HAP-1 (cell line): Measurements from ENCODE around the gene C1orf210.

Source experiments
- DNase-seq, 2 experiments: peaks; one replicate each; pipeline ENCODE4 v3.0.0-alpha.2; 2016 to 2020; ENCODE audit warnings: low spot score in 2 of 2
- H3K27me3 ChIP-seq: fragments of 250-450 bp; sonication (Bioruptor Pico); 2 replicates; pipeline ENCODE4 v1.5.1; 2020; ENCODE audit warnings: low read depth, mild to moderate bottlenecking, moderate library complexity
- H3K36me3 ChIP-seq: fragments of 250-450 bp; sonication (Bioruptor Pico); replicated peaks from 2 replicates; pipeline ENCODE4 v1.5.1; 2020; ENCODE audit warnings: mild to moderate bottlenecking
- H3K4me1 ChIP-seq: fragments of 250-450 bp; sonication (Bioruptor Pico); 2 replicates; pipeline ENCODE4 v1.5.1; 2020; ENCODE audit warnings: mild to moderate bottlenecking
- H3K4me3 ChIP-seq: fragments of 250-450 bp; sonication (Bioruptor Pico); 2 replicates; pipeline ENCODE4 v1.5.1; 2020; ENCODE audit warnings: mild to moderate bottlenecking, moderate library complexity
- H3K9me3 ChIP-seq: fragments of 250-450 bp; sonication (Bioruptor Pico); 2 replicates; pipeline ENCODE4 v1.5.1; 2020; ENCODE audit warnings: mild to moderate bottlenecking, moderate library complexity
- in situ Hi-C: fragments of 300-500 bp; cut with MboI; formaldehyde crosslinking; loops from 3 replicates; pipeline ENCODE4 v1.14.3; 2020; ENCODE audit warnings: low sequenced_read_pairs, inconsistent platforms, mixed read lengths

C1orf210 gene

GRCh38 chr1:43247256-43247921, 38.0 kb downstream of the C1orf210 start:
- Histone ChIP-seq H3K27me3 (no peaks in the 10 kb centered on the region), H3K36me3 (no peaks in the 10 kb centered on the region), H3K4me1 (peaks cover 3% of the 10 kb centered on the region), H3K9me3 (peaks cover 19% of the 10 kb centered on the region), H3K4me3 (no peak overlapping the region)
- no peak for DNase-seq
- in situ Hi-C loops = loop anchor here (25.0 kb wide), 1 partner anchor 815 kb away; no protein-coding TSS in a partner anchor

GRCh38 chr1:43246466-43247213, 38.7 kb downstream of the C1orf210 start:
- no peak for DNase-seq
- H3K36me3 ChIP-seq = no peaks in the 10 kb centered on the region
- peaks cover 19% of the 10 kb centered on the region for H3K9me3 ChIP-seq
- H3K4me1 ChIP-seq = peaks cover 3% of the 10 kb centered on the region
- in situ Hi-C loops = loop anchor here (25.0 kb wide), 1 partner anchor 816 kb away; no protein-coding TSS in a partner anchor
- H3K4me3 ChIP-seq = no peak overlapping the region
- no peaks in the 10 kb centered on the region for H3K27me3 ChIP-seq

GRCh38 chr1:43243299-43243698, 42.1 kb downstream of the C1orf210 start:
- no peak for DNase-seq
- in situ Hi-C loops = loop anchor here (25.0 kb wide), 1 partner anchor 819 kb away; no protein-coding TSS in a partner anchor
- no peaks in the 10 kb centered on the region for H3K36me3 ChIP-seq
- H3K4me1 ChIP-seq = peaks cover 3% of the 10 kb centered on the region
- no peak overlapping the region for H3K4me3 ChIP-seq
- peaks cover 16% of the 10 kb centered on the region for H3K9me3 ChIP-seq
- no peaks in the 10 kb centered on the region for H3K27me3 ChIP-seq

GRCh38 chr1:43241413-43241836, 44.0 kb downstream of the C1orf210 start:
- in situ Hi-C loops = loop anchor here (25.0 kb wide), 1 partner anchor 821 kb away; no protein-coding TSS in a partner anchor
- peaks cover 7% of the 10 kb centered on the region; the same call in 1 of the 2 replicates for H3K9me3 ChIP-seq
- H3K27me3 ChIP-seq = no peaks in the 10 kb centered on the region
- no peak for DNase-seq
- no peak overlapping the region for H3K4me3 ChIP-seq
- H3K4me1 ChIP-seq = peaks cover 3% of the 10 kb centered on the region
- H3K36me3 ChIP-seq = no peaks in the 10 kb centered on the region

- no peak for DNase-seq
- in situ Hi-C loops = loop anchor here (25.0 kb wide), 1 partner anchor 823 kb away; no protein-coding TSS in a partner anchor
- H3K4me1 ChIP-seq = peaks cover 3% of the 10 kb centered on the region
- no peak overlapping the region for H3K4me3 ChIP-seq
- H3K36me3 ChIP-seq = no peaks in the 10 kb centered on the region
- no peaks in the 10 kb centered on the region for H3K27me3 ChIP-seq
- no peaks in the 10 kb centered on the region for H3K9me3 ChIP-seq
These were observed 45.9 kb downstream of the C1orf210 start for GRCh38 chr1:43239484-43239883.

GRCh38 chr1:43238991-43239469, 46.4 kb downstream of the C1orf210 start:
- Histone ChIP-seq H3K9me3 (no peaks in the 10 kb centered on the region), H3K4me1 (peaks cover 3% of the 10 kb centered on the region), H3K27me3 (no peaks in the 10 kb centered on the region), H3K4me3 (no peak overlapping the region), H3K36me3 (no peaks in the 10 kb centered on the region)
- in situ Hi-C loops = loop anchor here (25.0 kb wide), 1 partner anchor 823 kb away; no protein-coding TSS in a partner anchor
- no peak for DNase-seq

- in situ Hi-C loops = loop anchor here (25.0 kb wide), 1 partner anchor 824 kb away; no protein-coding TSS in a partner anchor
- Histone ChIP-seq H3K9me3 (no peaks in the 10 kb centered on the region), H3K27me3 (no peaks in the 10 kb centered on the region), H3K4me1 (no peaks in the 10 kb centered on the region), H3K4me3 (no peak overlapping the region), H3K36me3 (no peaks in the 10 kb centered on the region)
- DNase-seq = peak; percentile 32 to 76
These were observed 47.3 kb downstream of the C1orf210 start for GRCh38 chr1:43238085-43238484.

GRCh38 chr1:43237121-43237520, 48.3 kb downstream of the C1orf210 start:
- Histone ChIP-seq H3K27me3 (no peaks in the 10 kb centered on the region), H3K4me3 (no peak overlapping the region), H3K36me3 (no peaks in the 10 kb centered on the region), H3K9me3 (no peaks in the 10 kb centered on the region), H3K4me1 (no peaks in the 10 kb centered on the region)
- in situ Hi-C loops = loop anchor here (25.0 kb wide), 1 partner anchor 825 kb away; no protein-coding TSS in a partner anchor
- no peak for DNase-seq

- in situ Hi-C loops = loop anchor here (25.0 kb wide), 1 partner anchor 827 kb away; no protein-coding TSS in a partner anchor
- no peaks in the 10 kb centered on the region for H3K27me3 ChIP-seq
- H3K36me3 ChIP-seq = no peaks in the 10 kb centered on the region
- DNase-seq = no peak
- H3K4me1 ChIP-seq = no peaks in the 10 kb centered on the region
- no peaks in the 10 kb centered on the region for H3K9me3 ChIP-seq
- H3K4me3 ChIP-seq = no peak overlapping the region
These were observed 49.8 kb downstream of the C1orf210 start for GRCh38 chr1:43235451-43236121.

GRCh38 chr1:43235040-43235439, 50.3 kb downstream of the C1orf210 start:
- DNase-seq = no peak
- Histone ChIP-seq H3K36me3 (no peaks in the 10 kb centered on the region), H3K4me1 (no peaks in the 10 kb centered on the region), H3K4me3 (no peak overlapping the region), H3K9me3 (no peaks in the 10 kb centered on the region), H3K27me3 (no peaks in the 10 kb centered on the region)
- in situ Hi-C loops = loop anchor here (25.0 kb wide), 1 partner anchor 827 kb away; no protein-coding TSS in a partner anchor

GRCh38 chr1:43234267-43234666, 51.1 kb downstream of the C1orf210 start:
- no peak for DNase-seq
- H3K4me1 ChIP-seq = no peaks in the 10 kb centered on the region
- H3K4me3 ChIP-seq = no peak overlapping the region
- no peaks in the 10 kb centered on the region for H3K9me3 ChIP-seq
- in situ Hi-C loops = loop anchor here (25.0 kb wide), 1 partner anchor 828 kb away; no protein-coding TSS in a partner anchor
- H3K36me3 ChIP-seq = no peaks in the 10 kb centered on the region
- H3K27me3 ChIP-seq = no peaks in the 10 kb centered on the region

- in situ Hi-C loops = loop anchor here (25.0 kb wide), 1 partner anchor 829 kb away; no protein-coding TSS in a partner anchor
- Histone ChIP-seq H3K4me1 (no peaks in the 10 kb centered on the region), H3K27me3 (no peaks in the 10 kb centered on the region), H3K9me3 (no peaks in the 10 kb centered on the region), H3K4me3 (no peak overlapping the region), H3K36me3 (no peaks in the 10 kb centered on the region)
- DNase-seq = no peak
These were observed 51.8 kb downstream of the C1orf210 start for GRCh38 chr1:43233631-43234030.

- H3K27me3 ChIP-seq = no peaks in the 10 kb centered on the region
- no peaks in the 10 kb centered on the region for H3K9me3 ChIP-seq
- no peaks in the 10 kb centered on the region for H3K4me1 ChIP-seq
- in situ Hi-C loops = loop anchor here (25.0 kb wide), 1 partner anchor 830 kb away; no protein-coding TSS in a partner anchor
- H3K36me3 ChIP-seq = no peaks in the 10 kb centered on the region
- DNase-seq = no peak
- H3K4me3 ChIP-seq = no peak overlapping the region
These were observed 52.9 kb downstream of the C1orf210 start for GRCh38 chr1:43232482-43232881.
